ENCODE data around the gene LYRM4. TPM values are rescaled to one million over a fixed set of nuclear protein-coding genes. Genes with fewer than 3 reads are reported as not detected.

Gene LYRM4
- total and polyA plus RNA-seq, 7 donors: 11.3 to 21.1 (median 16.1) TPM

GRCh38 chr6:5079692-5080091 lies 181.1 kb downstream of the LYRM4 start:
- Histone ChIP-seq H3K9me3 (no peaks in the 10 kb centered on the region), H3K4me1 (no peaks in the 10 kb centered on the region), H3K27ac (no peak overlapping the region), H3K36me3 (ENCODE audit: insufficient read depth in 1 of 2, low read depth in 1 of 2) (no peaks in the 10 kb centered on the region), H3K27me3 (ENCODE audit: insufficient read depth in 3 of 3, low read length in 2 of 3) (peaks cover 0 to 3% (median 0%) of the 10 kb centered on the region in 3 donors), H3K4me3 (no peak overlapping the region)
- no peak for TF ChIP-seq CTCF (IDR thresholded peaks at IDR 0.05)
- ATAC-seq (no peak), DNase-seq (no peak)
- intact Hi-C loops (cut with DNase I): no loop called here
- 86 to 96% (median 93%) methylated on average over 2 of the region's 2 CpGs for WGBS, 3 donors

DNA sequence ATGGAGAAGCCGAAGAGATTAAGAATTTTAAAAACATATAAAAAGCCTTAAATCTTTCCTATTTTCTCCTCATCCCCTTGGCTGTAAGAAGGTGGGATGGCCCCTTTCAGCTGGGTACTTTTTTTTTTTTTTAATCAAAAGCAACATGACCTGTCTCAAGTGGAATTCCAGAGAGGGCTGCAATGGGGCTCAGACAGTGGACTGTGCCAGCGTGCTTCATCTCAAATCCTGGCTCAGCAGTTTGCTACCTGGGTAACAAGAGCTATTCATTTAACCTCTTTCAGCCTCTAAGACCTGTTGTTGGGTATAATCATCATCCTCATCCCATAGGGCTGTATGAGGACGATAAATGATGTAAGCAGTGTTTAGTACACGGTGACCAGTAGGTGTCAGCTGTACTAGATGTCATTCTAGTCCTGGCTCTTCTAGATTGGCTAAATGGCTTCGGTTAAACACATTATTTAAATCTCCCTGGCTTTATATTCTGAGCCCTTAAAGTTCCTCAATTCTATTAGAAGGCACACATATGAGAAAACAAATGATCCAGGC lies 182.6 kb downstream of the LYRM4 start:
- peak in 1 of 4 donors; percentile 55 for ATAC-seq
- Histone ChIP-seq H3K27me3 (ENCODE audit: insufficient read depth in 3 of 3, low read length in 2 of 3) (no peaks in the 10 kb centered on the region), H3K4me1 (no peaks in the 10 kb centered on the region), H3K4me3 (no peak overlapping the region), H3K9me3 (no peaks in the 10 kb centered on the region), H3K27ac (no peak overlapping the region), H3K36me3 (ENCODE audit: insufficient read depth in 1 of 2, low read depth in 1 of 2) (no peaks in the 10 kb centered on the region)
- DNase-seq: no peak
- intact Hi-C loops (cut with DNase I): no loop called here
- no peak for TF ChIP-seq CTCF (IDR thresholded peaks at IDR 0.05)
- WGBS, 3 donors: 39 to 55% (median 43%) methylated on average over 5 of the region's 5 CpGs

GRCh38 chr6:5076931-5077330 lies 183.8 kb downstream of the LYRM4 start:
- no peaks in the 10 kb centered on the region for H3K36me3 ChIP-seq (ENCODE audit: insufficient read depth in 1 of 2, low read depth in 1 of 2)
- DNase-seq (no peak), ATAC-seq (no peak)
- TF ChIP-seq CTCF (IDR thresholded peaks at IDR 0.05): no peak
- no peaks in the 10 kb centered on the region for H3K4me1 ChIP-seq
- intact Hi-C loops (cut with DNase I): no loop called here
- H3K27me3 ChIP-seq (ENCODE audit: insufficient read depth in 3 of 3, low read length in 2 of 3): no peaks in the 10 kb centered on the region
- H3K4me3 ChIP-seq: no peak overlapping the region
- no peak overlapping the region for H3K27ac ChIP-seq
- WGBS, 3 donors: 92 to 94% (median 94%) methylated on average over 11 of the region's 11 CpGs
- no peaks in the 10 kb centered on the region for H3K9me3 ChIP-seq

- ATAC-seq (no peak), DNase-seq (no peak)
- no peaks in the 10 kb centered on the region for H3K36me3 ChIP-seq (ENCODE audit: insufficient read depth in 1 of 2, low read depth in 1 of 2)
- no peaks in the 10 kb centered on the region for H3K9me3 ChIP-seq
- H3K4me1 ChIP-seq: no peaks in the 10 kb centered on the region
- no peak for TF ChIP-seq CTCF (IDR thresholded peaks at IDR 0.05)
- H3K27me3 ChIP-seq (ENCODE audit: insufficient read depth in 3 of 3, low read length in 2 of 3): no peaks in the 10 kb centered on the region
- no peak overlapping the region for H3K27ac ChIP-seq
- WGBS, 3 donors: 71 to 75% (median 72%) methylated on average over 3 of the region's 3 CpGs
- intact Hi-C loops (cut with DNase I): no loop called here
- no peak overlapping the region for H3K4me3 ChIP-seq
Measured at GRCh38 chr6:5073992-5074391, 186.8 kb downstream of the LYRM4 start.

DNA sequence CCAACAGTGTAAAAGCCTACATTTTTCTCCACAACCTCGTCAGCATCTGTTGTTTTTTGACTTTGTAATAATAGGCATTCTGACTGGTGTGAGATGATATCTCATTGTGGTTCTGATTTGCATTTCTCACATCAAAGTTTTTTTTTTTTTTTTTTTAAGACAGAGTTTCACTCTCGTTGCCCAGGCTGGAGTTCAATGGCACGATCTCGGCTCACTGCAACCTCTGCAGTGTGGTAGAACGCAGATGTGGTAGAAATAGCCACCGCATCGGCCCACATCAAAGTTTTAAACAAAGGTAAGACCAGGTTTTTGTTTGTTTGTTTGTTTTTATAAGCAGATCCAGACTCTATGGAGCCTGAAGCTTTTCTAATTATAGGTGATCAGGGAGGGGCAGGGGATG lies 188.3 kb downstream of the LYRM4 start:
- no peaks in the 10 kb centered on the region for H3K9me3 ChIP-seq
- no peak overlapping the region for H3K27ac ChIP-seq
- intact Hi-C loops (cut with DNase I): no loop called here
- H3K27me3 ChIP-seq (ENCODE audit: insufficient read depth in 3 of 3, low read length in 2 of 3): no peaks in the 10 kb centered on the region
- no peaks in the 10 kb centered on the region for H3K36me3 ChIP-seq (ENCODE audit: insufficient read depth in 1 of 2, low read depth in 1 of 2)
- no peak overlapping the region for H3K4me3 ChIP-seq
- DNase-seq (no peak), ATAC-seq (no peak)
- no peaks in the 10 kb centered on the region for H3K4me1 ChIP-seq
- TF ChIP-seq CTCF (IDR thresholded peaks at IDR 0.05): no peak
- 86 to 90% (median 86%) methylated on average over 7 of the region's 7 CpGs for WGBS, 3 donors
